Type B pancreatic cell (in vitro differentiated cells): ENCODE results near the gene C5orf46. TPM values are rescaled to one million over a fixed set of nuclear protein-coding genes. Genes with fewer than 3 reads are reported as not detected.
"Not testable (repeated sequence)": the region's sequence is repeated elsewhere in the genome, so short reads cannot be mapped to it uniquely, and the experiment has no call there.

Experiments used
- DNase-seq: peaks from one replicate; pipeline ENCODE4 v3.0.0; 2021; ENCODE audit warnings: mixed read lengths; ENCODE audit not compliant: unreplicated experiment; ENCODE audit errors: extremely low spot score
- H3K27ac Mint-ChIP-seq: 2 replicates; pipeline ENCODE4 v1.8.0; 2021; ENCODE audit warnings: mild to moderate bottlenecking, mixed read lengths
- H3K27me3 Mint-ChIP-seq: 2 replicates; pipeline ENCODE4 v1.8.0; 2021; ENCODE audit warnings: mixed read lengths
- H3K36me3 Mint-ChIP-seq: 2 replicates; pipeline ENCODE4 v1.8.0; 2021; ENCODE audit warnings: mixed read lengths
- H3K4me1 Mint-ChIP-seq: one replicate; pipeline ENCODE4 v1.8.0; 2021; ENCODE audit warnings: mixed read lengths; ENCODE audit not compliant: unreplicated experiment
- H3K4me3 Mint-ChIP-seq: 2 replicates; pipeline ENCODE4 v1.8.0; 2021; ENCODE audit warnings: mild to moderate bottlenecking, mixed read lengths
- H3K9me3 Mint-ChIP-seq: 2 replicates; pipeline ENCODE4 v1.8.0; 2021; ENCODE audit warnings: mixed read lengths
- CTCF ChIP-seq: fragments of 200-600 bp; sonication (generic); conservative IDR thresholded peaks from 2 replicates; pipeline ENCODE4 v1.5.0; 2021; ENCODE audit warnings: antibody characterized with exemption, mild to moderate bottlenecking
- total RNA-seq: library from RNA; stranded (reverse); gene quantifications from 2 replicates; pipeline ENCODE4 v1.2.1, GENCODE V29; 2021; ENCODE audit warnings: low replicate concordance

The C5orf46 gene
- total RNA-seq, 1 donor from 2014 or later: not detected

- no peak for DNase-seq
- peaks cover 27% of the 10 kb centered on the region for H3K27me3 Mint-ChIP-seq
- no peaks in the 10 kb centered on the region for H3K36me3 Mint-ChIP-seq
- H3K27ac Mint-ChIP-seq: no peak overlapping the region
- no peaks in the 10 kb centered on the region for H3K4me1 Mint-ChIP-seq
- H3K9me3 Mint-ChIP-seq: peaks cover under 1% of the 10 kb centered on the region
- no peak overlapping the region for H3K4me3 Mint-ChIP-seq
- TF ChIP-seq CTCF: no peak
Measured at GRCh38 chr5:147879784-147880183, 26.6 kb downstream of the C5orf46 start.

- Mint-ChIP-seq H3K36me3 (no peaks in the 10 kb centered on the region), H3K4me1 (no peaks in the 10 kb centered on the region), H3K27me3 (peaks cover 43% of the 10 kb centered on the region), H3K27ac (no peak within 1 kb of the TSS), H3K9me3 (peaks cover 4% of the 10 kb centered on the region), H3K4me3 (no peak within 1 kb of the TSS)
- TF ChIP-seq CTCF: no peak
- DNase-seq: no peak
Measured at GRCh38 chr5:147878066-147878759, 28.1 kb downstream of the C5orf46 start, which contains the start of gene SCGB3A2. Gene SCGB3A2 (plus strand): TSS chr5:147878711. CDS start chr5:147878804, 93 bp downstream.

- H3K4me3 Mint-ChIP-seq: no peak overlapping the region
- H3K4me1 Mint-ChIP-seq: no peaks in the 10 kb centered on the region
- no peak for TF ChIP-seq CTCF
- no peaks in the 10 kb centered on the region for H3K36me3 Mint-ChIP-seq
- DNase-seq: no peak
- H3K27ac Mint-ChIP-seq: no peak overlapping the region
- H3K9me3 Mint-ChIP-seq: peaks cover 4% of the 10 kb centered on the region
- H3K27me3 Mint-ChIP-seq: peaks cover 59% of the 10 kb centered on the region
Measured at GRCh38 chr5:147876626-147877025, 29.7 kb downstream of the C5orf46 start.

GRCh38 chr5:147876141-147876540 is 30.2 kb downstream of the C5orf46 start:
- no peak for TF ChIP-seq CTCF
- H3K27ac Mint-ChIP-seq: no peak overlapping the region
- no peaks in the 10 kb centered on the region for H3K36me3 Mint-ChIP-seq
- no peaks in the 10 kb centered on the region for H3K4me1 Mint-ChIP-seq
- no peak for DNase-seq
- H3K4me3 Mint-ChIP-seq: no peak overlapping the region
- H3K27me3 Mint-ChIP-seq: peaks cover 63% of the 10 kb centered on the region
- H3K9me3 Mint-ChIP-seq: peaks cover 4% of the 10 kb centered on the region

GRCh38 chr5:147874910-147875367 is 31.4 kb downstream of the C5orf46 start:
- peaks cover 73% of the 10 kb centered on the region for H3K27me3 Mint-ChIP-seq

GRCh38 chr5:147874118-147874875 is 32.0 kb downstream of the C5orf46 start:
- not testable (repeated sequence) for H3K36me3 Mint-ChIP-seq, H3K4me1 Mint-ChIP-seq, H3K4me3 Mint-ChIP-seq, DNase-seq, H3K9me3 Mint-ChIP-seq, H3K27ac Mint-ChIP-seq
- H3K27me3 Mint-ChIP-seq: peaks cover 76% of the 10 kb centered on the region

More at GRCh38 chr5:147874910-147875367, 31.4 kb downstream of the C5orf46 start:
- Mint-ChIP-seq H3K4me3 (no peak overlapping the region), H3K9me3 (peaks cover 4% of the 10 kb centered on the region), H3K27ac (no peak overlapping the region), H3K36me3 (no peaks in the 10 kb centered on the region), H3K4me1 (no peaks in the 10 kb centered on the region)
- DNase-seq: no peak
- TF ChIP-seq CTCF: no peak

- H3K27me3 Mint-ChIP-seq: peaks cover 81% of the 10 kb centered on the region
- DNase-seq, H3K4me1 Mint-ChIP-seq, H3K27ac Mint-ChIP-seq, H3K9me3 Mint-ChIP-seq, H3K36me3 Mint-ChIP-seq, H3K4me3 Mint-ChIP-seq: not testable (repeated sequence)
Measured at GRCh38 chr5:147872744-147873435, 33.4 kb downstream of the C5orf46 start.

- H3K27ac Mint-ChIP-seq, H3K4me1 Mint-ChIP-seq, H3K4me3 Mint-ChIP-seq, H3K9me3 Mint-ChIP-seq, DNase-seq, H3K36me3 Mint-ChIP-seq: not testable (repeated sequence)
- peaks cover 78% of the 10 kb centered on the region for H3K27me3 Mint-ChIP-seq
Measured at GRCh38 chr5:147871980-147872549, 34.3 kb downstream of the C5orf46 start.
